Myocyte (in vitro differentiated cells): Measurements from ENCODE around the gene RXRA. TPM values are rescaled to one million over a fixed set of nuclear protein-coding genes. Genes with fewer than 3 reads are reported as not detected.

ENCODE experiments used
- DNase-seq: peaks from one replicate; pipeline ENCODE4 v3.0.0-alpha.2; 2012; ENCODE audit warnings: low read depth
- total RNA-seq: library from RNA; depleted of rRNA; stranded (reverse); fragments of >200 nt; gene quantifications from 2 replicates; pipeline ENCODE4 v1.2.3, GENCODE V29; 2014

RXRA gene
- total RNA-seq, 1 donor from 2014 or later: 25.4 TPM

- DNase-seq: no peak
Measured at GRCh38 chr9:134396258-134396742, 70.0 kb downstream of the RXRA start.

GRCh38 chr9:134396825-134397224 lies 70.6 kb downstream of the RXRA start:
- DNase-seq: no peak

- DNase-seq: no peak
Measured at GRCh38 chr9:134398756-134399155, 72.5 kb downstream of the RXRA start.

GRCh38 chr9:134399435-134400056 lies 73.3 kb downstream of the RXRA start:
- no peak for DNase-seq

GRCh38 chr9:134400283-134400682 lies 74.0 kb downstream of the RXRA start:
- DNase-seq: no peak

- no peak for DNase-seq
Measured at GRCh38 chr9:134401391-134401790, 75.1 kb downstream of the RXRA start.

- DNase-seq: no peak
Measured at GRCh38 chr9:134402182-134402581, 75.9 kb downstream of the RXRA start.

- peak; percentile 74 for DNase-seq
Measured at GRCh38 chr9:134403292-134403681, 77.0 kb downstream of the RXRA start.

- peak; percentile 92 for DNase-seq
Measured at GRCh38 chr9:134403682-134404301, 77.5 kb downstream of the RXRA start.

- DNase-seq: no peak
Measured at GRCh38 chr9:134404376-134405358, 78.4 kb downstream of the RXRA start.

GRCh38 chr9:134405527-134405926 lies 79.3 kb downstream of the RXRA start:
- no peak for DNase-seq

GRCh38 chr9:134406366-134407120 lies 80.3 kb downstream of the RXRA start:
- DNase-seq: peak; percentile 46

GRCh38 chr9:134407121-134407779 lies 81.0 kb downstream of the RXRA start:
- DNase-seq: peak; percentile 94

GRCh38 chr9:134408389-134408788 lies 82.1 kb downstream of the RXRA start:
- no peak for DNase-seq

- DNase-seq: no peak
Measured at GRCh38 chr9:134408939-134409737, 82.9 kb downstream of the RXRA start.

- DNase-seq: no peak
Measured at GRCh38 chr9:134410071-134410834, 84.0 kb downstream of the RXRA start.

GRCh38 chr9:134410835-134411217 lies 84.6 kb downstream of the RXRA start:
- no peak for DNase-seq

GRCh38 chr9:134411440-134412297 lies 85.4 kb downstream of the RXRA start:
- DNase-seq: no peak
